Left forelimb (tissue), 1 donor: Measurements from ENCODE around the gene CACNA1C.

ENCODE experiments used
- DNase-seq: peaks from one replicate; pipeline ENCODE4 v3.0.0-alpha.2; 2018; ENCODE audit warnings: low spot score

CACNA1C gene

DNA sequence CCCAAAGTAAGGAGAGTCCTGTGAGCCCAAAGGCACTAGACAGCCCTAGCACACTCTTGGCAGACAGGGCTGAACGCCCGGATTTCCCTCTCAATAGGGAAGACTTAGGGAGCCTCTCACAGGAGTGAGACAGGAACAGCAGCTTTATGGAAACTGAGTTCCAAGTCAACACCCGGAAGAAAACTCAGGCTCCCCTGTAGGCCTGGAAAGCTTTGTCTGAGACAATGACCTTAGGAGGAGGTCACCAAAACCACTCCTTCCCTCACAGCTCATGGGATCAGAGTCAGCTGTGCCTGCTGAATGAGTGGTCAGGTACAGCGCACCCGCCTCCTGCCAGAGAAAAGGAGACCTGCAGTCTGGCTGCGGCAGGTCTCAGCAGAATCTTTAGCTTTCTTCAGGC is 229.5 kb downstream of the CACNA1C start:
- DNase-seq: no peak

DNA sequence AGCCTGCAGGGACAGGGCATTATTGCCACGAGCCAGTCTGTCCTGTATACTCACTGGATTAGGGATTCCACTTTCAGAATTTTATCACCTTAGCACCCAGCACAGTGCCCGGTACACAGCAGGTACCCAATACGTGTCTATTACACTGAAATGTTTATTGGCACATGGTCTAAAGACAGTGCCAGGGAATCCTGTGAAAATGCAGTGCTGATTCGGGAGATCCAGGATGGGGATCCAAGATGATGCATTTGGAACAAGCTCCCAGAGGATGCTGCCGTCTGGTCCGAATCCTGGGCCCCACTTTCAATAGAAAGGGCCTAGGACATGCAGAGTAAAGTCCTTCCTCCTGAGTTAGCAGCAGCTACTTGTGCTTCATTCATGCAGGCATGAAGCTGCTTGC is 230.7 kb downstream of the CACNA1C start:
- no peak for DNase-seq

- peak; percentile 82 for DNase-seq
Measured at GRCh38 chr12:2283916-2284315, 231.1 kb downstream of the CACNA1C start.

DNA sequence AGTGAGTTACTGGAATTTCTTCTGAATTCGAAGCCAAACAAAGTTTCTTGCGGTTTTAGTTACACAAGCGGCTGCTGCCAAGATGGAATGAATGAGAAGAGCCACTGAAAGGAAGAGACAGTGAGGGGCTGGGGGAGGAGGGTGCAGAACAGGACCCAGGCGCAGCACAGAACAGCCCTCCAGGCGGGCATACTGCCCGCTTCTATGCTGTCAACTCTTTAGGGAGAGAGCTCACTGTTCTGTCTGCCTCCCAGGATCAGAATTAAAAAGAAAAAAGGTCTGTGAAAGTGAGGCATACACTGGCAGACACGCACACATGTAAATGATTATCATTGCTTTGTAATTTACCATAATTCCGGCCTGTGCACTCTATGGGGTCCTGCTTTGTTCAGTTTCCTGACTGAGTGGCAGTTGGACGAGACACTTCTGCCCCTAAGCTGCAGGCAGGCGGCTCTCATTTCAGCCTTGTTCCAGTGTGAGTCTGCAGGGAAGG is 231.6 kb downstream of the CACNA1C start:
- DNase-seq: peak; percentile 80

DNA sequence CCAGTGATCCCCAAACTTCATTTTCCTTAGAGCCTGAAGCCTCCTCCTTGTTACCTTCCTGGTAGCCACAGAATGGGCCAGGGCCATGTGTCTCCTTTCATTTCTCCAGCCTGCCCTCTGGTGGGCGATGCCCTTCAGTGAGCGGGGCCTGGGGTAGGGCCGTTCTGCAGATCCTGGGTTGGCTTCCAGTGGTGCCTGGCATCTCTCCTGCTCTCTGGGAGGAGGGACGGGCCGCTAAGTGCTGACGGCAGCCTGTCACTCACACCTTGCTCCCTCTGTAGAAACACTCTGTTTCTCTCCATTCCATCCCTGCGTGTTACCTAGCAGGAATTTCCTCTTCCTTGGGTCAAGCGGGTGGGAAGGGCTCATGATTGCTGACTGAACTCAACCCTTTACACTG is 232.1 kb downstream of the CACNA1C start:
- DNase-seq: peak; percentile 79

DNA sequence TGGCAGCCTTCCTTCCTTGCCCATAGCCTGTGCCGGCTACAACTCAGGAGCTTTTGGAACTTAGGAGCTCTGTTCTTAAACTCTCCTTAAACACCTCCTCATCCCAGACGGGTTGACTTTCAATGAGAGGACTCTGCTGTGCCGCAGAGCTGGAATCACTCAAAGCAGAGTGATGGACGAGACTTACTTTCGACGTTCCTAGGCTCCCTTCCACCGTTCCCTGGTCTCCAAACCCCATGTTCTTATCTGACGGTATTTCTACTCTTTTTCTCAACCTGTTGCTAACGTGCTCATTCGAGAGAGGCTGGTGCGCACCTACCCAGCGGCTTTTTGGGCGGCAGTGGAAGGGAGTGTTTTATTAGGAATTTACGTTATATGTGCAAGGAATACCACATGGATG is 232.7 kb downstream of the CACNA1C start:
- no peak for DNase-seq

DNA sequence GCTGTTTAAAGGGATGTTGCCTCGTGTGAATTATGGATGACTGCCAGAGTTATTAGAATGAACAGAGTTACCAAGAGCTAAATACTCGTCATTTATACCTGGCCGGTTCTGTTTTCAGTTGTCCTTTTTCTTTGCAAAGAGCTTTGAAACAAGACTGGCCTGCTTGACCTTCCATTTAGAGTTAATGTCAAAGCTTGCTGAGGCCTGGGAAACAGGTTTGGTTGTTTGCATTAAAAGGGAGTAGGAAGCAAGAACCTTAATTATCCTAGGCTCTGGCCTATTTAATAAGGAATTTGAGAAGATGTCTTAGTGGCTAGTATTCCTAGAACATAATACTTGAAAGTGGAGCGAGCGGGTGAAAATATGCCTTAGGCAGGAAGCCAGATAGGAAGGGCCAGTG is 233.3 kb downstream of the CACNA1C start:
- DNase-seq: no peak

DNA sequence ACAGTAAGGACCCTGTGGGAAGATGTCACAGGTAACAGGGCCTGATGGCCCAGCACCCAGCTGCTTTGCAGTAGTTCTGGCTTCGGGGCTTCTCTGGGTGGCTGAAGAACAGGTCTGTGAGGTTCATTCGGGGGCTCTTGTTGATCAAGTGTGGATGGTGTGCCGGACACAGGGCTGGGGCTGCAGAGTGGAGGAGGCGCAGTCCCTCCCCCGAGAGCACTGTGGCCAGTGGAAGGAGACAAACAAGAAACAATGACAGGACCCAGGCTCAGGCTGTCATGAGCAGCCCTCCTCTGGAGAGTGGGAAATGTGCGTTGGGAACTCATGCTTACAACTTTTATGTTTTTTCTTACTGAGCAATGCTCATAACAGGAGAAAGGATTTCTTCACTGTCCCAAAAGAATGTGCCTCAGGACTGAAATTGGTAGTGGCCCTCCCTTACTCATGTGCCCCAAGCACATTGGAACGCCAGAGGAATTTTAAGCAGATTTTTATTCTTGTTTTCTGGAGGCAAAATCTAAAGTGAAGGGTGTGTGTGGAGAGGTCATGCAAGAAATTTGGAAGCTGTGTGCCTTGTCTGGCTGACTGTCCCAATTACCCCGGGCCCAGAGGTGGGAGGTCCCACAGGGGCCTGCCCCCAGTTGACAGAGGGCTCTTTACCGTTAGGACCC is 233.8 kb downstream of the CACNA1C start:
- no peak for DNase-seq

GRCh38 chr12:2287151-2287550 is 234.4 kb downstream of the CACNA1C start:
- no peak for DNase-seq

GRCh38 chr12:2287589-2287988 is 234.8 kb downstream of the CACNA1C start:
- no peak for DNase-seq

- DNase-seq: no peak
Measured at GRCh38 chr12:2288001-2288400, 235.2 kb downstream of the CACNA1C start.

- DNase-seq: no peak
Measured at GRCh38 chr12:2288471-2288870, 235.7 kb downstream of the CACNA1C start.

GRCh38 chr12:2288875-2289274 is 236.1 kb downstream of the CACNA1C start:
- DNase-seq: no peak

- no peak for DNase-seq
Measured at GRCh38 chr12:2289525-2289924, 236.7 kb downstream of the CACNA1C start.

DNA sequence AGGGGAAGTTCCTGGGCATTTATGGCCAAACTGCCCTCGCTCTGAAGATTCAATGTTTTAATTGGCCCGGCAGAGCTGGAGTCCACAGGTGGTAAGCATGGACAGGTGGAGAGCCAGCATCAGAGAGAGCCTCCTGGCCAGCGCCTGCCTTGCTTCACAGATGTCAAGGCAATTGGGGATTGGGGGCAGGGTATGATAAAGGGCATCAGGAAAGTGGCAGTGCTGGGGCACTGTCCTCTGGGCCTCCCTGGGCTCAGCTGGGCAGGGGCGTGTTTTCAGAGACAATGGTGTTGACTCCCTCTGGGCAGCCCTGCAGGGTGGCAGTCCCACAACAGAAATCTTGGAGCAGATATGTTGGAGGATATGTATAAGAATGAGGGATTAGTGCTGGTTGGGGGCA is 237.3 kb downstream of the CACNA1C start:
- DNase-seq: no peak

DNA sequence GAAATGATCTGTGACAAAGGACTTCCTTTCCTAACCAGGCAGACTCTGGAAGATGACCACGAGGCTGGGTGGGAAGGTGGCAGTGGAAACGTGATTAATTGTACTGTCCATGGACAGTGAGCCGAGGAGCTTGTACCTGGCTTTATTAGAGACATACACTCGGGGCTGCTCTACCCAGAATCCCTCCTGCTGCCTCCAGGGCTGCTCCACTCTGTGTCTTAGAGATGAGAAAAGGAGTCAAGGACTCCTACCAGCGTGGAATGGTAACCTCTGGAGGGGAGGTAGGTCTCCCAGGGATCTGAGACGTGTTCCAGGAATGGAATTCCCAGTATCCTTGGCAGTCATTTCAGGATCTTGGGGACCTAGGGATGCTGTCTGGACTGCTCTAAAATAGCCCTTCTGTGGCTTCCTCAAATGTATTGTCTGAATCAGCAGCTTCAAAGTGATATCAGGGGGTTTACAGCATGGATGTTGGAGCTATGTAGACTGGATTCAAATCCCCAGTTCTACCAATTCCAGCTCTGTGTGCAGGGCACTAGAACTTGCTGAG is 237.8 kb downstream of the CACNA1C start:
- DNase-seq: no peak

GRCh38 chr12:2291182-2291832 is 238.5 kb downstream of the CACNA1C start:
- no peak for DNase-seq

DNA sequence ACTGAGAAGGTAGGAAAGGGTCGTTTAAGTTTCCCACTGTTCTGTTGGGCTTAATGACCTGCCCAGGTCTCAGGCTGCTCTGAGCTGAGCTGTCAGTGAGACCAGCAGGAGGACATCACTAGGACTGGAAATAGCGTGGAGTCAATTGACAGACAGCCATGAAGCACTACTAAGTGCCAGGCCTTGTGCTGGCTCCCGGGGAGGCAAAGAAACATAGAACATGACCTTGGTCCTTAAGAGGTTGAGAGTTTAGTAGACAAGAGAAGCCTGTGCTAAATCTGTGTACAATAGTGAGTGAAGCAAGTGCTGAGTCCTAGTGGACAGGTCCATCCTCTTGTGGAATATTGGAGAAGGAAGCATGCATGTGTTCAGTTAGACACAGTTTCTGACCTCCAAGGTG is 239.2 kb downstream of the CACNA1C start:
- DNase-seq: no peak

- no peak for DNase-seq
Measured at GRCh38 chr12:2292560-2292959, 239.8 kb downstream of the CACNA1C start.

DNA sequence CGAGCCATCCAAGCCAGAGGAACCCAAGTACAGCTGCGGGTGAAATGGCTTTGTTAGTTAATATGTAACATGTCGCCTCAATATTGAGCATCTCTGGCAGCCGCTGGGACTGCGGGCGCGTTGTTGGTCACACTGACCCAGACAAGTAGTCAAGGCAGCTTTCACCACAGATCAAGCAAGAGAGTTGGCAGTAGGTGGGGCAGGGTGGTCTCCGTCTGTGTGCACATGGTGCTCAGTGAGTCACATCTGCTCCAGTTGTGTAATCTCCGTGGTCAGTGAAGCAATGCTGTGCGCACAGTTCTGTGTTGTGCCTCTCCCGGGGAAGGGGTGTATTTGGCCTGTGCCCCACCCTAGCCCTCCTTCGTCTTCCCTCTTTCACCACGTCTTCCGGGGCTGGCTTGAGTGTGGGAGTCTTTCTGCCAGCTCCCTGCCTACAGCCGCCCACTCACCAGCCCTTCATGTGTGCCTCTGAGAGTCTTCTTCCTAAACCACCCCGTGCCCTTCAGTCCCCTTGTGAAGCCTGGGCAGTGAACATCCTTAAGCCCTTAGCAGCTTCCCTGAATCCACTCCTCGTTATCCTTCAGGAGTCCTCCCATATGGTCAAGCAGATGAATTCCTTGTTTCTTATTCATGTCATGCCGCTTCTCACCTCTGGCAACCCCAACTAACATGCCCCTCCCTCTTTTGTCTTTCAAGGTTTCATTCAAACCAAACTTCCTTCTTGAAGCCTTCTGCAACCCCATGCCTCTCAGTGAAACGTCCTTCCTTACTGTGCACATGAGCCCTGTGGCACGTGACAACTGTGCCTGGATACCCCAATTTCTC is 242.1 kb downstream of the CACNA1C start:
- DNase-seq: no peak

DNA sequence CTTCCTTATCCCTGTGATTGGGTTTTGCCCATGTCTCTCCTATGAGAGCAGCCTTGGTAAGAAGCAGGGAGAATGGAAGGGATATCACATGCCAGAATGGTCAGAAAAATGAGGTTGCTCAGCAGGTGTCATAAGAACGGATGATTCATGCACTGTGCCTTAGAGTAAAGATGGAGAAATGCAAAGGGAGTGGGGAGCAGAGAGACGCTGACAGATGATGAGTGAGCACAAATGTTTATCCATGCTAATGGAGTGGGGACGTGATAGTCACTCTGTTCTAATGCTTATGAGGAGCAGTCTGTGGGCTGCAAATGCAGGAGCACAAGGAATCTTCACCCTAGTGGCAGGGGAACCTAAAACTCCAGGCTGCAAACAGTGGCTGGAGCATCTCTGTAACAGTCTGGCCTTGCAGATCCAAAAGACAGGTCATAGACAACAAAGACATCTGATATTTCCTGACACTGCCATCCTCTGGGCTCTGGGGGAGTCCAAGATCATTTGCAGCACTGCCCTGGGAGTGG is 243.2 kb downstream of the CACNA1C start:
- no peak for DNase-seq

DNA sequence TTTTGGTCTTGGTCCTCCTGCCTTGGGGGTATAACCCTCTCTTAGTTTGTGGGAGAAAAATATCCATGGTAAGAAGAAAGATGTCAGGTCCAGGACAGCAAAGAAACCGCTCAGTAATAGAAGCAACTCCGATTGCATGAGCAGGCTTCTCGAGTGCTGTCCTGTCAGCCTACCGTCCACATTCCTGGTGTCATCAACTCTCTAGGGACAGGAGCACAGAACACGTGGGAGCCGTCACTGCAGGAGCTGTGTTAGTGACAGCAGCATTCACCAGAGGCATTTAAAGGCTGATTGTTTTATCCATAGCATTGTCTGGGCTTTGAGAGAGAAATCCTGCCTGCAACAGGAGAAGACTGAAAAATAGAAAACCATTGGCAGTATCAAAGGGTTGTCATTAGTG is 244.2 kb downstream of the CACNA1C start:
- no peak for DNase-seq
